ENCODE measurements around the gene ENO2.
"Not testable (repeated sequence)": the region's sequence is repeated elsewhere in the genome, so short reads cannot be mapped to it uniquely, and the experiment has no call there.

ENO2 gene

DNA sequence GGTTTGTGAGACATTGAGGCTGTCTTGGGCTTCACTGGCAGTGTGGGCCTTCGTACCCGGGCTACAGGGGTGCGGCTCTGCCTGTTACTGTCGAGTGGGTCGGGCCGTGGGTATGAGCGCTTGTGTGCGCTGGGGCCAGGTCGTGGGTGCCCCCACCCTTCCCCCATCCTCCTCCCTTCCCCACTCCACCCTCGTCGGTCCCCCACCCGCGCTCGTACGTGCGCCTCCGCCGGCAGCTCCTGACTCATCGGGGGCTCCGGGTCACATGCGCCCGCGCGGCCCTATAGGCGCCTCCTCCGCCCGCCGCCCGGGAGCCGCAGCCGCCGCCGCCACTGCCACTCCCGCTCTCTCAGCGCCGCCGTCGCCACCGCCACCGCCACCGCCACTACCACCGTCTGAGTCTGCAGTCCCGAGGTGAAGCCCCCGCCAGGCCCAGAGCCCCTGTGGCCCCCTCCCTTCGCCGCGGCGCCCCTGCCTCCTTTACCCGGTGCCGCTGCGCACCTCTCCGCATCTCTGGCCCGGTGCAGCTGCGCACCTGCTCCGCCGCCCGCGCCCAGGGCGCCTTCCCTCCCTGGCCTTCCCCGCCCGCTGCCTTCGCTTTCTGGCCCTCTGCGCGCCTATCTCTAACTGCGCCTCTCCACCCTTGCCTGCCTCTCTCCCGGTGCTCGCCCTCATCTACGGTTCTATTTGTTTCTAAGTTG lies at the start of gene ENO2:
TSS of gene ENO2 (plus strand) at position 335 of the 701 bp plus-strand sequence. CDS start 1,253 bp downstream, outside the sequence.
- Mint-ChIP-seq H3K9me3 (no peaks in the 10 kb centered on the region), H3K4me1 (peaks cover 42% of the 10 kb centered on the region), H3K36me3 (ENCODE audit: insufficient read depth) (peaks cover 19% of the 10 kb centered on the region), H3K4me3 (peak within 1 kb of the TSS; percentile 88), H3K27ac (ENCODE audit: low read depth) (peak within 1 kb of the TSS; percentile 89), H3K27me3 (no peaks in the 10 kb centered on the region)
- peak; percentile 93 for ATAC-seq (replicated peaks; ENCODE audit: extremely low read depth, poor library complexity, severe bottlenecking)
- DNase-seq (ENCODE audit: low spot score in 2 of 2): peak; percentile 69 to 72

GRCh38 chr12:6865307-6865706 lies 49.1 kb upstream of the ENO2 start:
- H3K27ac Mint-ChIP-seq (ENCODE audit: low read depth); H3K27me3 Mint-ChIP-seq; ATAC-seq (replicated peaks; ENCODE audit: extremely low read depth, poor library complexity, severe bottlenecking); DNase-seq (ENCODE audit: low spot score in 2 of 2); H3K9me3 Mint-ChIP-seq: not testable (repeated sequence)
- Mint-ChIP-seq H3K36me3 (ENCODE audit: insufficient read depth) (peaks cover 38% of the 10 kb centered on the region), H3K4me1 (peaks cover 24% of the 10 kb centered on the region), H3K4me3 (peak overlapping the region; percentile 84)

- no peak overlapping the region for H3K27ac Mint-ChIP-seq (ENCODE audit: low read depth)
- DNase-seq (ENCODE audit: low spot score in 2 of 2): no peak
- peaks cover 32% of the 10 kb centered on the region for H3K4me1 Mint-ChIP-seq
- no peaks in the 10 kb centered on the region for H3K9me3 Mint-ChIP-seq
- H3K4me3 Mint-ChIP-seq: peak overlapping the region; percentile 84
- no peaks in the 10 kb centered on the region for H3K27me3 Mint-ChIP-seq
- no peak for ATAC-seq (replicated peaks; ENCODE audit: extremely low read depth, poor library complexity, severe bottlenecking)
- H3K36me3 Mint-ChIP-seq (ENCODE audit: insufficient read depth): peaks cover 32% of the 10 kb centered on the region
These were observed 48.0 kb upstream of the ENO2 start for GRCh38 chr12:6866163-6866919.

DNA sequence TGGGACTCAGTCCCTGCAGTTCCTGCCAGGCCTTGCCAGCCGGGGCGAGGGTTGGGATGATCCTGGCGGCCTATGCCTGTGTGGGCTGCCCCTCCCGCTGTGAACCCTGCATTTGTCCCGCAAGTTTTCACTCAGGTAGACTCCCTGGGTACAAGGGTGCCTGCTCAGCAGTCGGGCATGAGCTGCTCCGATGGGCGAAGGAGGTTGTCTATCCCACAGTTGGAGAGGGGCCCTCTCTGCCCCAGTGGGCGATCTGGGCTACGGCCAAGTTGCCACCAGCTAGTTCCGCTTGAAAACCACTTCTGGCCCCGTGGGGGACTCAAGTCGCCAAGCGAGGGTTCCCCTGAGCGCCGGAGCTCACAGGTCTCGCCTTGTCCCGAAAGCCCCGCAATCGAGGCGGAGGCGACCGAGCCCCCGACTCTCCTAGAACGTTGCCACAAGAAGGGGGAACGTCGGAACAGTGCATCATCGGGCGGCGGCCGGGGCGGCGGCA lies 47.4 kb upstream of the ENO2 start:
- Mint-ChIP-seq H3K9me3 (no peaks in the 10 kb centered on the region), H3K4me3 (peak overlapping the region; percentile 84), H3K4me1 (peaks cover 38% of the 10 kb centered on the region), H3K27me3 (no peaks in the 10 kb centered on the region), H3K27ac (ENCODE audit: low read depth) (peak overlapping the region; percentile 84), H3K36me3 (ENCODE audit: insufficient read depth) (peaks cover 31% of the 10 kb centered on the region)
- ATAC-seq (replicated peaks; ENCODE audit: extremely low read depth, poor library complexity, severe bottlenecking) (peak; percentile 4), DNase-seq (ENCODE audit: low spot score in 2 of 2) (no peak)

GRCh38 chr12:6867413-6868210 lies 46.8 kb upstream of the ENO2 start, which contains the start of gene TPI1:
TSS of gene TPI1 (plus strand) at chr12:6867531. CDS start at chr12:6867567, 36 bp downstream.
- ATAC-seq (replicated peaks; ENCODE audit: extremely low read depth, poor library complexity, severe bottlenecking) (peak; percentile 72), DNase-seq (ENCODE audit: low spot score in 2 of 2) (peak; percentile 38 to 49)
- Mint-ChIP-seq H3K9me3 (no peaks in the 10 kb centered on the region), H3K4me3 (peak within 1 kb of the TSS; percentile 84), H3K4me1 (peaks cover 45% of the 10 kb centered on the region), H3K27me3 (no peaks in the 10 kb centered on the region), H3K27ac (ENCODE audit: low read depth) (peak within 1 kb of the TSS; percentile 84), H3K36me3 (ENCODE audit: insufficient read depth) (peaks cover 30% of the 10 kb centered on the region)

DNA sequence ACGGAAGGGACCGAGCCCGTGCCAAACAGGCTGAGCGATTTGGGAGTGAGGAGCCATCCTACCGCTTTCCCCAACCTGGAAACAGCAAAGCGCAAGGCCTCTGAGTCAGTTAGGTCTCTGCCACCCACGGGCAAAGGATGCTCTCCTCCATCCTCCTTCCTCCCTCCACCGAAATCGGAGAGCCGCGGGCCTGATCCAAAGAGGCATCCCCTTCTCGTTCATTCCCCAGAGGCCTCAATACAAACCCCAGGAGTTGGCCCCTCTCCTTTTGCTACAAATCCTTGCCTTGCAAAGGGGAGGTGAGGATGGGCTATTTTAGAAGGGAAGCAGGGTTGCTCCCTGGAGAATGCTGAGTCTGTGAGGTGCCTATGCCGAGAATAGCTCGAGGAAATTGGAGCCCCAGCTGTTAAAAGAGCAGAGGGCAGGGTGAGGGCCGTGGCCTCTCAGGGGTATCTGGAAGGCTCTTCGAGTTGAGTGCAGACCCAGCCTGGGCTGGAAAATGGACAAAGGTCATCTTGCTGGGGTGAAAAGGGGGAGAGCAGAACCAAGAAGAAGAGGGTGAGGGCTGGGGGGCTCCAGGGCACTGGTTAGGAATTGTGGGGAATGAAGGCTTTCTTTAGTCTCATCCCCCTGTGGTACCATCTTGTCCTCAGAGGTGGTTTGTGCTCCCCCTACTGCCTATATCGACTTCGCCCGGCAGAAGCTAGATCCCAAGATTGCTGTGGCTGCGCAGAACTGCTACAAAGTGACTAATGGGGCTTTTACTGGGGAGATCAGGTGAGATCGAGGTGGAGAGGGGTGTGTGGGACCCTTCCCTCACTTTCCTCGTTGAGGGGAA lies 46.0 kb upstream of the ENO2 start:
- H3K4me3 Mint-ChIP-seq: peak overlapping the region; percentile 84
- no peak for ATAC-seq (replicated peaks; ENCODE audit: extremely low read depth, poor library complexity, severe bottlenecking)
- H3K9me3 Mint-ChIP-seq: no peaks in the 10 kb centered on the region
- peak overlapping the region; percentile 84 for H3K27ac Mint-ChIP-seq (ENCODE audit: low read depth)
- peak in 1 of 2 donors; percentile 23 for DNase-seq (ENCODE audit: low spot score in 2 of 2)
- H3K4me1 Mint-ChIP-seq: peaks cover 50% of the 10 kb centered on the region
- H3K36me3 Mint-ChIP-seq (ENCODE audit: insufficient read depth): peaks cover 31% of the 10 kb centered on the region
- no peaks in the 10 kb centered on the region for H3K27me3 Mint-ChIP-seq

DNA sequence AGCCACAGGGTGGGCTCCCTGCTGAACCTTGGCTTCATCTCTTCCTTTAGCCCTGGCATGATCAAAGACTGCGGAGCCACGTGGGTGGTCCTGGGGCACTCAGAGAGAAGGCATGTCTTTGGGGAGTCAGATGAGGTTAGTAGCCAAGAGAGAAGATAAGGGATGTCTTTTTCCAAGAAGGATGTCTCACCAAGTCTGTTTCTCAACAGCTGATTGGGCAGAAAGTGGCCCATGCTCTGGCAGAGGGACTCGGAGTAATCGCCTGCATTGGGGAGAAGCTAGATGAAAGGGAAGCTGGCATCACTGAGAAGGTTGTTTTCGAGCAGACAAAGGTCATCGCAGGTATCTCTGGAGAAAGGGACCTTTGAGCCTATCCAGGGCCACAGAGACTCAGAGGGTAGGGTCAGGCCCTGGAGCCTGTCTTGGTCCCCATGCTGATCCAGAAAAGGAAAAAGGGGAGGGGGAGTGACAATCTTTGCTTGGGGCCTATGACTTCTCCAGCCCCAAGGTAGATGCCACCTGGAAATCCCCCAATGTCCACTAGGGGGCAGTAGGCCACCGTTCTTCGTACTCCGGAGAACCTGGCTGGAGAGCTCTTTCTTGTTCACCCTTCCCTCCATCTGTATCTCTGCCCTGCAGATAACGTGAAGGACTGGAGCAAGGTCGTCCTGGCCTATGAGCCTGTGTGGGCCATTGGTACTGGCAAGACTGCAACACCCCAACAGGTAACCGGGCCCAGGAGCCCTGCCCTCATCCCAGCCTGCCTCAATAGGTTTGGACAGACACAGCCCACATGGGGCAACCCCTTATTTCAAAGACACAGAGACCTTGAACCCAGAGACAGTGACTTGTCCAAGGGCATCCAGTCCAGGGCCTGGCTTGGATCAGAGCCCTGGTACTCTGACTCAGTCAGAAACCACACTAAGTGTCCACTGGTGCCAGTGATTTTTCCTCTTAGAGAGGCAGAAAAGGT lies 45.0 kb upstream of the ENO2 start:
- DNase-seq (ENCODE audit: low spot score in 2 of 2) (peak; percentile 78 to 87), ATAC-seq (replicated peaks; ENCODE audit: extremely low read depth, poor library complexity, severe bottlenecking) (no peak)
- H3K27ac Mint-ChIP-seq (ENCODE audit: low read depth): peak overlapping the region; percentile 84
- H3K4me3 Mint-ChIP-seq: peak overlapping the region; percentile 84
- no peaks in the 10 kb centered on the region for H3K27me3 Mint-ChIP-seq
- H3K36me3 Mint-ChIP-seq (ENCODE audit: insufficient read depth): peaks cover 31% of the 10 kb centered on the region
- peaks cover 54% of the 10 kb centered on the region for H3K4me1 Mint-ChIP-seq
- H3K9me3 Mint-ChIP-seq: no peaks in the 10 kb centered on the region

DNA sequence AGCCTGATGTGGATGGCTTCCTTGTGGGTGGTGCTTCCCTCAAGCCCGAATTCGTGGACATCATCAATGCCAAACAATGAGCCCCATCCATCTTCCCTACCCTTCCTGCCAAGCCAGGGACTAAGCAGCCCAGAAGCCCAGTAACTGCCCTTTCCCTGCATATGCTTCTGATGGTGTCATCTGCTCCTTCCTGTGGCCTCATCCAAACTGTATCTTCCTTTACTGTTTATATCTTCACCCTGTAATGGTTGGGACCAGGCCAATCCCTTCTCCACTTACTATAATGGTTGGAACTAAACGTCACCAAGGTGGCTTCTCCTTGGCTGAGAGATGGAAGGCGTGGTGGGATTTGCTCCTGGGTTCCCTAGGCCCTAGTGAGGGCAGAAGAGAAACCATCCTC lies 44.1 kb upstream of the ENO2 start:
- H3K4me3 Mint-ChIP-seq; H3K27ac Mint-ChIP-seq (ENCODE audit: low read depth); DNase-seq (ENCODE audit: low spot score in 2 of 2); ATAC-seq (replicated peaks; ENCODE audit: extremely low read depth, poor library complexity, severe bottlenecking); H3K27me3 Mint-ChIP-seq; H3K9me3 Mint-ChIP-seq: not testable (repeated sequence)
- H3K4me1 Mint-ChIP-seq: peaks cover 54% of the 10 kb centered on the region
- peaks cover 29% of the 10 kb centered on the region for H3K36me3 Mint-ChIP-seq (ENCODE audit: insufficient read depth)

- ATAC-seq (replicated peaks; ENCODE audit: extremely low read depth, poor library complexity, severe bottlenecking) (no peak), DNase-seq (ENCODE audit: low spot score in 2 of 2) (no peak)
- H3K27ac Mint-ChIP-seq (ENCODE audit: low read depth): no peak overlapping the region
- no peaks in the 10 kb centered on the region for H3K27me3 Mint-ChIP-seq
- peaks cover 29% of the 10 kb centered on the region for H3K36me3 Mint-ChIP-seq (ENCODE audit: insufficient read depth)
- H3K9me3 Mint-ChIP-seq: no peaks in the 10 kb centered on the region
- H3K4me1 Mint-ChIP-seq: peaks cover 59% of the 10 kb centered on the region
- H3K4me3 Mint-ChIP-seq: peak overlapping the region; percentile 92
These were observed 43.1 kb upstream of the ENO2 start for GRCh38 chr12:6871052-6871957.
